GM12873 (cell line): ENCODE measurements around the gene BCL7B.

ENCODE experiments used
- CTCF ChIP-seq: IDR thresholded peaks from 2 replicates; pipeline ENCODE4 v1.5.1; 2012; ENCODE audit warnings: low read depth, mild to moderate bottlenecking, moderate library complexity, low read length, control low read depth; ENCODE audit not compliant: insufficient read depth; ENCODE audit errors: missing control alignments

BCL7B gene

GRCh38 chr7:73520673-73521635, 36.5 kb downstream of the BCL7B start:
- TF ChIP-seq CTCF, result no peak

- TF ChIP-seq CTCF, result no peak
These were observed 37.4 kb downstream of the BCL7B start for GRCh38 chr7:73519867-73520672.

DNA sequence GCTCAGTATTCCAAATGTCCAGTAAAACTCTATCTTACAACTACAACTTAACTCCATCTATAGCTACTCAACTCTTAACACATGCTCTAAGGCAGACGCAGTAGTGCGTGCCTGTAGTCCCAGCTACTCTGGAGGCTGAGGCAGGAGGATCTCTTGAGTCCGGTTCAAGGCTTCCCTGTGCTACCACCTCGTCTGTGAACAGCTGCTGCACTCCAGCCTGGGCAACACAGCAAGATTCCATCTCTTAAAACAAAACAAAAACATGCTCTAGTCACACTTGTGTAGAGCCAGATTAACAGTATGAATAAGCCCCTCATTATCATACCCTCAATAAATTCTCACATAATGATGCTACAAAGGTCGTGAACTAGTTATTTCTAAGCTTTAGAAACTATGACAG, 39.0 kb downstream of the BCL7B start:
- TF ChIP-seq CTCF, result no peak

DNA sequence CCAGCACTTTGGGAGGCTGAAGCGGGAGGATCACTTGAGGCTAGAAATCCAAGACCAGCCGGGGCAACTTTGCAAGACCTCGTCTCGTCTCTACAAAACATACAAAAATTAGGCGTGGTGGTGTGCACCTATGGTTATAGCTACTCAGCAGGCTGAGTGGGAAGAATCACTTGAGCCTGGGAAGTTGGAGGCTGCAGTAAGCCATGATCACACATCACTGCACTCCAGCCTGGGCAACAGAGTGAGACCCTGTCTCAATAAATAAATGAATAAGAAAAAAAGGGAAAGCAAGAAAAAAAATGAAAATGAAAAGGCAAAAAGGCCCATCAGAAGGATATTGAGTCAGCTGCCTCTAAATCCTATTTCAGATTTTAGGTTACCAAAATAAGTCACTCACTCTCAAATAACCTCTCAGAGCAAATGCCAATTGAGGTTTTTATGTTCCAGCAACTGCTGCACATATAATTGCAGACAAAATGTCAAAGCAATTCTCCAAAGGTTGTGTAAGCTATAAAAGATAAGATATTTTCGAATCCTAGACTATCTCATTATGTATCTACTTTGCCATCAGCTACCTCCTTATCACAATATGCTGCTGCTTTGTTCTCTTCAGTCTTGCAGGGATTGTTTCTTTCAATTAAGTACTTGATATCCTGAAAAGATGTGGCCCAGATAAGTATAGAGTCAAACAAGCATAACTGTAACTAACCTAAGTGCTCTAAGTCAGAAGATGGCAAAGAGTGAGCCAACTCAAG, 40.1 kb downstream of the BCL7B start:
- TF ChIP-seq CTCF, result no peak

- TF ChIP-seq CTCF, result no peak
These were observed 42.3 kb downstream of the BCL7B start for GRCh38 chr7:73515178-73515577.

DNA sequence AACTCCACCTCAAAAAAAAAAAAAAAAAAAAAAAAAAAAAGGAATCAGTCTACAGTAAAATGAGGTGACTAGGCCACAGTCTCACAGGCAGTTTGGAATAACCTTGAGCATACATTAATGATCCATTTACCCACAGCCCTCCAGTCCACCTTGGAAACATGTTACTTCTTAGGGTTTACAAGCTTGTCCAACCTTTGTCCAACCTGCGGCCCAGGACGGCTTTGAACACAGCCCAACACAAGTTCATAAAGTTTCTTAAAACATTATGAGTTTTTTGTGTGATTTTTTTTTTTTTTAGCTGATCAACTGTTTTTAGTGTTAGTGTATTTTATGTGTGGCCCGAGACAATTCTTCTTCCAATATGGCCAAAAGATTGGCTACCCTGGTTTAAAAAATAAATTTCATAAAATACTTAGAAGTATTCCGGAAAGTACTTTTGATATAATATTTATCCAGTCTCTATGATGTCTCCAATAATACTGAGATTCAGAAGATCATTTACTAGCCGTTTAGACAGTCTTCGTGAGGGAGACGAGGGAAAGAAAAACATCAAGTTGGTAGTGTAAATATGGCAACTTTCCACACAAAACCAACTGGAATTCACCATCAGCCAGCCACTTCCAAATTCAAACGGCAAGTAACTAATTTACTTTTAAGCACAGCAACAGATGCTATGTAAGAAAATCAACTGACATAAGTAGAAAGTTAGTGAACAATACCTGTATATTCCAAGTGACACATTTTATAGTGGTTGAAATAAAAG, 45.3 kb downstream of the BCL7B start:
- TF ChIP-seq CTCF, result no peak
